ENCODE measurements around the gene MUC7. TPM values are rescaled to one million over a fixed set of nuclear protein-coding genes. Genes with fewer than 3 reads are reported as not detected.
A peak's percentile ranks its signal among the peaks of the same experiment; 100 is the strongest.

MUC7 gene
- total RNA-seq, 4 donors from 2014 or later: not detected

DNA sequence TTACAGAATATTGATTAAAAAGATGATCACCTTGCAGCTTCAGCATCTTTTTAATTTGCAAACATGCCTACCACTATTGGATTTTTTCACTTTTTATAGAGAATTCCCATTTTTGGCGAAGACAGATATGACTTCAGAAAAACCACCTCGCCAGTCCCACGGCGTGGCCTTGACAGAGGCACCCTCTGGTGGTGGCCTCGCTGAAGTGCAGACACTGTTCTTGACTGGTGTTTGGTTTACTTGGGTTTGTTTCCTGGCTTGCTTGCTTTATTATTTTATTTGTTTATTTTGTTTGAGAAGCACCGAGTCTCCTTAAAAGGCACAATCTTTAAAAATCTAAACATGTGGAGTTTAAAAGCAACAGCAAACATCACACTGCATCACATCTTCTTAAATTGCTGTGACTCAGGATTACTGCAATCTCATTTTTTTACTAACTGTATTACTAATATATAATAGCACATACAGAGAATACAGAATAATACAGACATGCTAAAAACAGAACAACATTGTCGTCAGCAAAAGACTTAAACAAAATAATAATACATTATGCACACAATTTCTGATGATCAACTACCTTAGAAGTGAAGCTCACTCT is 33.3 kb downstream of the MUC7 start:
- no peak for DNase-seq (ENCODE audit: low spot score)
- ATAC-seq (ENCODE audit: low FRiP score): peak; percentile 75
- TF ChIP-seq, protein P1, sequence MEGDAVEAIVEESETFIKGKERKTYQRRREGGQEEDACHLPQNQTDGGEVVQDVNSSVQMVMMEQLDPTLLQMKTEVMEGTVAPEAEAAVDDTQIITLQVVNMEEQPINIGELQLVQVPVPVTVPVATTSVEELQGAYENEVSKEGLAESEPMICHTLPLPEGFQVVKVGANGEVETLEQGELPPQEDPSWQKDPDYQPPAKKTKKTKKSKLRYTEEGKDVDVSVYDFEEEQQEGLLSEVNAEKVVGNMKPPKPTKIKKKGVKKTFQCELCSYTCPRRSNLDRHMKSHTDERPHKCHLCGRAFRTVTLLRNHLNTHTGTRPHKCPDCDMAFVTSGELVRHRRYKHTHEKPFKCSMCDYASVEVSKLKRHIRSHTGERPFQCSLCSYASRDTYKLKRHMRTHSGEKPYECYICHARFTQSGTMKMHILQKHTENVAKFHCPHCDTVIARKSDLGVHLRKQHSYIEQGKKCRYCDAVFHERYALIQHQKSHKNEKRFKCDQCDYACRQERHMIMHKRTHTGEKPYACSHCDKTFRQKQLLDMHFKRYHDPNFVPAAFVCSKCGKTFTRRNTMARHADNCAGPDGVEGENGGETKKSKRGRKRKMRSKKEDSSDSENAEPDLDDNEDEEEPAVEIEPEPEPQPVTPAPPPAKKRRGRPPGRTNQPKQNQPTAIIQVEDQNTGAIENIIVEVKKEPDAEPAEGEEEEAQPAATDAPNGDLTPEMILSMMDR (IDR thresholded peaks at IDR 0.05): peak in 1 of 3 donors; percentile 84

DNA sequence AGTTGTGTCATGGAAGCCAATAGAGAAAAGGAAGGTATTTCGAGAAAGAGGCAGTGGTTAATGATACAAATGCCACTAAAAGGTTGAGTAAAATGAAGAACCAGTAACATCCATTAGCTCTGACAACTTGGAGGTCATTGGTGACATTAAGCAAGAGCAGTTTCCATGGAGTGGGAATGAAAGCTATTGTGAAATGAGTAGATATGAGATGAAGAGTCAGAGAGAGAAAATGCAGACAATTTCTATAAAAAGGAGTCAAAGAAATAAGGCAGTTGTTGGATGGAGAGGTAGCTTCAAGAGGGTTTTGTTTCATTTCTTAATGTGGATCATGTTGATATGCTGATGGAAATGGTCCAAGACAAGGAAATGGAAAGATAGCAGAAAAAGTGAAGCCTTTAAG is 36.8 kb downstream of the MUC7 start:
- TF ChIP-seq, protein P1 (IDR thresholded peaks at IDR 0.05): no peak
- ATAC-seq (ENCODE audit: low FRiP score) (peak; percentile 44), DNase-seq (ENCODE audit: low spot score) (no peak)

DNA sequence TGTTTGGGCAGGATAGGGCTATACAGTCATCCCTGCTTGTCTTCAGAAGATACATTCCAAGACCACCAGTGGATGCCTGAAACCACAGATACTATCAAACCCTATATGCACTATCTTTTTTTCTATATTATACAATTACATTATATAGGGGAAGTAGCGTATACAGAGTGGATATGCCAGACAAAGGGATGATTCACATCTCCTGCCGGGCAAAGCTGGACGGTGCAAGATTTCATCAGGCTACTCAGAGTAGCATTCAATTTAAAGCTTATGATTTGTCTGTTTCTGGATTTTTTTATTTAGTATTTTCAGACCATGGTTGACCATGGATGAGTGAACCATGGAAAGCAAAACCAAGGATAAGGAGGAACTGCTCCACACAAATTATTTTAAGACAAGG is 39.4 kb downstream of the MUC7 start:
- no peak for ATAC-seq (ENCODE audit: low FRiP score)
- DNase-seq (ENCODE audit: low spot score): no peak
- TF ChIP-seq, protein P1 (IDR thresholded peaks at IDR 0.05): no peak

DNA sequence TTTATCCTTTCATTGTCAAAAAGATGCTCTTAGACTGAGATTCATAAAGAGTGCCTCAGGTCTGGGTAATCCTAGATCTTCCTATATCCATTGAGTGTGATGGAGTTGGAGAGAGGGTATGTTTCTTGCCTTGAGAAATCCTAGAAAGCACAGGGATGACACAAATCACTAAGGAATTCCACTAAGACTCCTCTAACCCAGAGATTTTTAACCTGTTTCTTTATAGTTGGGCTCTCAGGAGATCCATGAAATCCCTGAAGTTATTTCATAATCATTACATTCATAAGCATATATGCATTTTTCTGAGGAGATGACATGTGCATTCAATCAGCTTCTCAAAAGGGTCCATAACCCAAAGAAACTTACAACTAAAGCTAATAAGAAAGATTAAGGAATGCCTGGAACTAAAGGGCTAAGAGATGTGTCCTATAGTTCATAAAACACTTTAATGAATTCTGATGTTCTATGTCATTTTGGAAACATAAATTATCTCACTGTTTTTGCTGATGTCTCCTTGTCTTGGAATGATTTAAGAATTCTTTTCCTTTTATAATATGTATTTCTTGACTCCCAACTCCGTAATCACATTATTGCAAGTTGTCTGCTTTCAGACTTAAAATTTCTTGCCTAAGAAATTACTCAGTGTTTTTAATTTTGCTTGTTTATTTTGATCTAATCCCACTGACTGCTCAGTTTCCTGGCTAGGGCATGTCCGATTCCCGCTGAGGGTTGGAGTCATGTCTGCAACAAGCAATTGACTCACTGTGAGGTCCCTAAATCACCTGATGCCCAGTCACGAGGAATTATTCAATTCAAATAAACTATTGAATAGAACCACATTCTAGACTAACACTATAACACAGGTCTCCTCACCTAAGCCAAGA is 43.6 kb downstream of the MUC7 start:
- no peak for ATAC-seq (ENCODE audit: low FRiP score)

DNA sequence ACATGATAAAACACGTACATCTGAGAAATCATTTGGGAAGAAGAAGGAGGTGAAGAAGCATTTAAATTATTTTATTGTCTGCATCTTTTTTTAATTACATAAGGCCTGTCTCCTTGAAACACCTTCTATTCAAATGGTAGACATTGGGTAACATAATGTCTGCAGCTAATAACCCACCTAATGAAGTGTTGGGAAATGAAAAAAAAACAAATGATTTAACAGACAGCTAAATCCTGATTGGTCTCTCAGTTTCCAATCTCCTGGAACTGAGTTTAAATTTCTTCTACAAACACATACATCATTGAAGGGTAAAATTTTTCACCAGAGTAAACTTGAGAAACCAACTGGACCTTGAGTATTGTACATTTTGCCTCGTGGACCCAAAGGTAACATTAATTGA is 46.3 kb downstream of the MUC7 start, which contains the start of gene AMTN:
AMTN (plus strand) TSS at position 301 of the 400 bp plus-strand sequence. CDS start 209 bp downstream, outside the sequence.
- DNase-seq (ENCODE audit: low spot score) (no peak), ATAC-seq (ENCODE audit: low FRiP score) (no peak)
- TF ChIP-seq, protein P1 (IDR thresholded peaks at IDR 0.05): no peak

More for the DNA sequence above, 43.6 kb downstream of the MUC7 start:
- no peak for DNase-seq (ENCODE audit: low spot score)
- TF ChIP-seq, protein P1 (IDR thresholded peaks at IDR 0.05): no peak

DNA sequence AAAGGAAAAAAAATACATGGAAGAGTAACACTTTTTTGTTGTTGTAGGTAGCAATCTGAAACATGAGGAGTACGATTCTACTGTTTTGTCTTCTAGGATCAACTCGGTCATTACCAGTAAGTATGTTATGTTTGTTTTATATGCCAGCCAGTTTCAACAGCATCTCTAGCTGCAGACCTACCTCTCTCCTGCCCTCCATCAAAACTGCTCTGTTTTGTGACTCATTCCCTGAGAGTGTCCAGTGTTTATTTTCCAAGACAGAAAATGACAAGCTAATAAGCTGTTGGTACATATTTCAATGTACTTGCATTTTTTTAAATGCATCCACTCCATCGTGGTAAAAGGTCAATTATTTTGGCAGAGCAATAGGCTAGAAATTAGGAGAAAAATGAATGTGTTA is 46.7 kb downstream of the MUC7 start:
- TF ChIP-seq, protein P1 (IDR thresholded peaks at IDR 0.05): no peak
- DNase-seq (ENCODE audit: low spot score) (no peak), ATAC-seq (ENCODE audit: low FRiP score) (no peak)

Data from omental fat pad (tissue), 4 donors.